Measurements from ENCODE around the gene DIABLO.
A peak's percentile ranks its signal among the peaks of the same experiment; 100 is the strongest.
"Not testable (repeated sequence)": the region's sequence is repeated elsewhere in the genome, so short reads cannot be mapped to it uniquely, and the experiment has no call there.

DIABLO gene

DNA sequence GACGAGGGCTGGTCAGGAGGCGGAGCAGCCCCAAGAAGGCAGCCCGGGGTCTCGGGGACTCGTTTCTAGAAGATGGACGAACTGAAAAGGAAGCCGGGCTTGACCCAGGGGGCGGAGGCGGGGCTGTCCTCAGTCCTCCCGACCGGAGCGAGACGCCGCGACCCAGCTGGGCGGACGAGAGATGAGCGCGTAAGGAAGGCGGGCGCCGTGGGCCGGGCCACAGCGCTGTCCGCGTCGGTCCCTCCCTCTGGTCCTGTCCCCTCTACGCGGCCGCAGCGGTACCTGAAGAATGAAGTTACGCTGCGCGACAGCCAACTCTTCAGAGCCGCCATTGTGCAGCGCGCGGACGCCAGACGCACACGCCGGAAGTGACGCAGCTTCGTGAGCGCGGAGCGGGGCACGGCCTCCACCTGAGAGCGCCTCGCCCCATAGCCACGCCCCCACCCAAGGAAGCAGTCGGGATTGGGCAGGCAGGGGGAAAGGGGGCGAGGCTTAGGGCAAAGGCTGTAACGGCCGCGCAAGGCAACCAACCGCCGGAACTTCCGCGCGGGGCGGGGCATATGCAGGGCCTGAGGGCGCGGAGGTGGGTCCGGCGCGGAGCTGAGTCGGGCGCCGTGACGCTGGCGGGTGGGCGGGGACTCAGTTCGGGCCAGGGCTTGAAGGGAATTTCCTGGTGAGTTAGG is at the start of gene DIABLO:
Gene DIABLO (minus strand): TSS at position 370 of the 683 bp plus-strand sequence. CDS start 38 bp downstream, at position 332.
- H3K27me3 Mint-ChIP-seq: no peaks in the 10 kb centered on the region
- peaks cover 42% of the 10 kb centered on the region for H3K4me1 Mint-ChIP-seq
- peak; percentile 100 for DNase-seq
- H3K27ac Mint-ChIP-seq: peak within 1 kb of the TSS; percentile 94
- peaks cover 21% of the 10 kb centered on the region for H3K36me3 Mint-ChIP-seq
- no peaks in the 10 kb centered on the region for H3K9me3 Mint-ChIP-seq
- peak within 1 kb of the TSS; percentile 84 for H3K4me3 Mint-ChIP-seq
- CTCF ChIA-PET: interaction anchor here (1.1 to 1.4 kb wide), 2 partner anchors 41 kb away, joined by 4 to 5 read pairs; partner anchors contain the start of gene VPS33A

DNA sequence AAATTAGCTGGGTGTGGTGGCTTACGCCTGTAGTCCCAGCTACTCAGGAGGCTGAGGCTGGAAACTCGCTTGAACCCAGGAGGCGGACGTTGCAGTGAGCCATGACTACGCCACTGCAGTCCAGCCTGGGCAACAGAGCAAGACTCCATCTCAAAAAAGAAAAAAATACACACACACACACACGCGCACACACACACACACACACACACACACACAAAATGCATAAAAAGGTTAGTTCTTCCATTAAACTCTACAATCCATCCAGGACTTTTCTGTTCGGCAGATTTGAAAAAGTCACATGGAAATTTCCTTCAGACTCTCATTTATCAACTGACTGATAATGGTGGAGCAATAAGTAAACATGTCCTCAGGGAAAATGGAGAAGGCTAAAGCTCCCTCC is 49.6 kb upstream of the DIABLO start:
- H3K9me3 Mint-ChIP-seq: no peaks in the 10 kb centered on the region
- H3K27ac Mint-ChIP-seq: no peak overlapping the region
- no peak overlapping the region for H3K4me3 Mint-ChIP-seq
- CTCF ChIA-PET: interaction anchor here (0.9 kb wide), 1 partner anchor 81 kb away, joined by 3 read pairs; no protein-coding TSS in a partner anchor
- H3K27me3 Mint-ChIP-seq: no peaks in the 10 kb centered on the region
- peaks cover 28% of the 10 kb centered on the region for H3K36me3 Mint-ChIP-seq
- no peak for DNase-seq
- no peaks in the 10 kb centered on the region for H3K4me1 Mint-ChIP-seq

DNA sequence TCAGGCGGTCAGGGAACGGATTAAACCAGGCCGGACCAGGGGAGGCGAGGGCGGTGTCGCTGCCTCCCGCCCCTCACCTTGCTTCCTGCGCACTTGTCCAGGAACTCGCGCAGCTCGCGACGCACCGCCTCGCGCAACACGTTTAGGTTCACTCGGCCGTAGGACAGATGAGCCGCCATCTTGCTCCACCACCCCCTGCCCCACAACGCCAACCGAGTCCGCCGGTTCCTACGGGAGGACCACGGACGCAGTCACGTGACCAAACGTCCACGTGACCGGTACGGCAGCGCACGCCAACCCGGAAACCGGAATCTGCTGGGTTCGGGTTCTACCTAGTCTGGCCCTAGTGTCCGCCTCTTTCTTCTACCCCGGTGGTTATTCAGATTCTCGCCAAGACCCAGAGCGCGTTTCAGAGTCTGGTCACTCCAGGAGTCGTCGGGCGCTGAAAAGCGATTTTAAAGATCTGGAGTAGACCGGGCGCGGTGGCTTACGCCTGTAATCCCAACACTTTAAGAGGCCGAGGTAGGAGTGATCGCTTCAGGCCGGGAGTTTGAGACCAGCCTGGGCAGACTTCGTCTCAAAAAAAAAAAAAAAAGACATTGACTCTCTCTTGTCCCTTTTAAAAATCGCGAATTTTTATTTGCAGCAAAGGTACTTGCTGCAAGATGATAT is 40.5 kb upstream of the DIABLO start, which contains the start of gene VPS33A:
Gene VPS33A (minus strand): TSS at position 265 of the 672 bp plus-strand sequence. CDS start 86 bp downstream, at position 179.
- H3K4me1 Mint-ChIP-seq: peaks cover 27% of the 10 kb centered on the region
- peak; percentile 96 for DNase-seq
- H3K9me3 Mint-ChIP-seq: no peaks in the 10 kb centered on the region
- H3K27ac Mint-ChIP-seq: peak within 1 kb of the TSS; percentile 99
- CTCF ChIA-PET: interaction anchor here (0.6 to 2.0 kb wide), 11 partner anchors 12 to 231 kb away, joined by 3 to 6 read pairs (median 4); partner anchors contain the start of gene DIABLO
- peaks cover 14% of the 10 kb centered on the region for H3K36me3 Mint-ChIP-seq
- peaks cover 7% of the 10 kb centered on the region for H3K27me3 Mint-ChIP-seq
- H3K4me3 Mint-ChIP-seq: peak within 1 kb of the TSS; percentile 95

DNA sequence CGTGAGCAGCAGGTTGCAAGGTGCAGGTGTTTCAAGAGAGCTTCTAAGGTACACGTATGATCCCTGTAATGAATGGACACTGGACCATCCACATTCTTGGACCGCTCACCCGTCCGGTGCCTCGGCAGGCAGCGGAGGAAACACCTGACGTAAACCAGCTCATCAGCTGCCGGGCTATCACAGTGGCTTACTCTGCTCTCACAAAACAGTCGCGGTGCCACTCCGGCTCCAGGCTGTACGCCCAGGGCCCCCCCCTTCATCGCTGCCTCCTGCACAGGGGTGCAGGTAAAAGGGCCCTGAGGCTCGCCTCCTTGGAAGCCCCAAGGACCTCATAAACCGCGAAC is 40.0 kb upstream of the DIABLO start:
- Mint-ChIP-seq H3K4me3 (peak overlapping the region; percentile 95), H3K36me3 (peaks cover 18% of the 10 kb centered on the region), H3K9me3 (no peaks in the 10 kb centered on the region), H3K27me3 (peaks cover 7% of the 10 kb centered on the region), H3K27ac (peak overlapping the region; percentile 99), H3K4me1 (peaks cover 27% of the 10 kb centered on the region)
- no peak for DNase-seq
- CTCF ChIA-PET: interaction anchor here (0.7 to 2.0 kb wide), 5 partner anchors 21 to 173 kb away, joined by 3 to 4 read pairs (median 4); no protein-coding TSS in a partner anchor

DNA sequence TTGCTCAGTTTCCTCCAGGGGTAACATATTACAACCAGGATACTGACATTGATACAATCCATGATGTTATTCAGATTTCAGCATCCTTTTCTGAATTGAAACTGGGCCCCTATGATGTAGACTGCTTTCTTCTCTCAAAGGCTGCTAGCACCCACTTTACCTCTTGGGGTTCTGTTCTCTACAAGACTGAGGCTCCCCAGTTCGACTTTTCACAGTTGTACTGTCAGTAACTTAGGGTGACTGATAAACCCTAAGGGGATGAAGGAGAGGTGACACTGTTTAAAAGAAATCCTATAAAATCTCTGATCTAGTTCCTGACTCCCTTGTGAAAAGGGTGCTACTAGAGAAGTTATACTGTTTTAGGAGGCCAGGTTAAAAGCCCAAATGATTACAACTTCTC is 39.6 kb upstream of the DIABLO start:
- CTCF ChIA-PET: interaction anchor here (0.6 to 1.3 kb wide), 4 partner anchors 21 to 557 kb away, joined by 3 to 4 read pairs (median 4); no protein-coding TSS in a partner anchor
- no peaks in the 10 kb centered on the region for H3K9me3 Mint-ChIP-seq
- peaks cover 7% of the 10 kb centered on the region for H3K27me3 Mint-ChIP-seq
- H3K36me3 Mint-ChIP-seq: peaks cover 21% of the 10 kb centered on the region
- H3K4me3 Mint-ChIP-seq: peak overlapping the region; percentile 95
- peaks cover 27% of the 10 kb centered on the region for H3K4me1 Mint-ChIP-seq
- DNase-seq: peak; percentile 30
- peak overlapping the region; percentile 99 for H3K27ac Mint-ChIP-seq

- not testable (repeated sequence) for H3K9me3 Mint-ChIP-seq, H3K4me3 Mint-ChIP-seq, H3K27me3 Mint-ChIP-seq, H3K27ac Mint-ChIP-seq, DNase-seq
- CTCF ChIA-PET: interaction anchor here (0.6 kb wide), 1 partner anchor 367 kb away, joined by 3 read pairs; no protein-coding TSS in a partner anchor
- Mint-ChIP-seq H3K36me3 (peaks cover 44% of the 10 kb centered on the region), H3K4me1 (peaks cover 15% of the 10 kb centered on the region)
Observed at GRCh38 chr12:122260735-122261134, 34.9 kb upstream of the DIABLO start.

GRCh38 chr12:122258939-122259338 is 33.1 kb upstream of the DIABLO start:
- H3K27me3 Mint-ChIP-seq, H3K27ac Mint-ChIP-seq, H3K9me3 Mint-ChIP-seq, DNase-seq, H3K4me3 Mint-ChIP-seq, CTCF ChIA-PET, H3K4me1 Mint-ChIP-seq: not testable (repeated sequence)
- H3K36me3 Mint-ChIP-seq: peaks cover 48% of the 10 kb centered on the region

GRCh38 chr12:122258462-122258861 is 32.6 kb upstream of the DIABLO start:
- H3K27ac Mint-ChIP-seq, H3K9me3 Mint-ChIP-seq, H3K27me3 Mint-ChIP-seq, H3K4me3 Mint-ChIP-seq, CTCF ChIA-PET, DNase-seq, H3K4me1 Mint-ChIP-seq: not testable (repeated sequence)
- peaks cover 47% of the 10 kb centered on the region for H3K36me3 Mint-ChIP-seq

GRCh38 chr12:122250536-122250935 is 24.7 kb upstream of the DIABLO start:
- H3K27ac Mint-ChIP-seq: no peak overlapping the region
- H3K4me3 Mint-ChIP-seq: no peak overlapping the region
- peaks cover 22% of the 10 kb centered on the region for H3K36me3 Mint-ChIP-seq
- H3K9me3 Mint-ChIP-seq: no peaks in the 10 kb centered on the region
- H3K27me3 Mint-ChIP-seq: no peaks in the 10 kb centered on the region
- CTCF ChIA-PET: no interaction called here
- no peak for DNase-seq
- H3K4me1 Mint-ChIP-seq: peaks cover 5% of the 10 kb centered on the region

DNA sequence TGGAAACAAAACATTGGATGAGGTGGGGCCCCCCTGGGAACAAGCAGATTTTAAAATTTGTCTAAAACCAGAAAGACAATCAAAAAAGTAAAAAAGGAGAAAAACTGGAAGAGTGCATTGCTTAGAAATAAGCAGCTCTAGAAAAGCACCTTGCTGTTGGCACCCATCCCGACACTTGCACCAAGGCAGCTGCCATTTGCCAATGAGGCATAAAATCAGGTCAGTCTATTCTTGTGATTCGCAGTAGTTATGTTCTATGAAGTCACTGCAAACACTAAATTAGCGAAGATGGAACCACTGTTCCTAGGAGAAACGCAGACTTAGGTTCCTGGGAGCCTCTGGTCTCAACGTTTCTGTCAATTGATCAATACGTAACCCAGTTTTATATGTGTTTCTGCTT is 24.2 kb upstream of the DIABLO start:
- Mint-ChIP-seq H3K27me3 (no peaks in the 10 kb centered on the region), H3K27ac (no peak overlapping the region), H3K9me3 (no peaks in the 10 kb centered on the region), H3K4me1 (peaks cover 8% of the 10 kb centered on the region), H3K36me3 (peaks cover 20% of the 10 kb centered on the region), H3K4me3 (no peak overlapping the region)
- CTCF ChIA-PET: no interaction called here
- DNase-seq: no peak

DNA sequence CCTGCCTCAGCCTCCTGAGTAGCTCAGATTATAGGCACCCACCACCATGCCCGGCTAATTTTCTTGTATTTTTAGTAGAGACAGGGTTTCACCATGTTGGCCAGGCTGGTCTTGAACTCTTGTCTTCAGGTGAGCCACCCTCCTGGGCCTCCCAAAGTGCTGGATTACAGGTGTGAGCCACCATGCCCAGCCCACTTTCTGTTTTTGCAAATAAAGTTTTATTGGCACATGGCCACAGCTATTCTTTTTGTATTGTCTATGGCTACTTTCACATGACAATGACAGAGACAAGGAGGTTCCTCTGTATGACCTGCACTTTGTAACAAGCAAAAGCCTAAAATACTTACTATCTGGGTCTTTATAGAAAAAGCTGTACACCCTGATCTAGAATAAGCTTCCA is 19.7 kb upstream of the DIABLO start:
- Mint-ChIP-seq H3K4me1 (peaks cover 26% of the 10 kb centered on the region), H3K36me3 (peaks cover 28% of the 10 kb centered on the region), H3K4me3 (peak overlapping the region; percentile 43), H3K27ac (peak overlapping the region; percentile 96), H3K27me3 (no peaks in the 10 kb centered on the region), H3K9me3 (no peaks in the 10 kb centered on the region)
- no peak for DNase-seq
- CTCF ChIA-PET: interaction anchor here (0.5 to 1.3 kb wide), 5 partner anchors 20 to 123 kb away, joined by 3 to 4 read pairs (median 3); no protein-coding TSS in a partner anchor

DNA sequence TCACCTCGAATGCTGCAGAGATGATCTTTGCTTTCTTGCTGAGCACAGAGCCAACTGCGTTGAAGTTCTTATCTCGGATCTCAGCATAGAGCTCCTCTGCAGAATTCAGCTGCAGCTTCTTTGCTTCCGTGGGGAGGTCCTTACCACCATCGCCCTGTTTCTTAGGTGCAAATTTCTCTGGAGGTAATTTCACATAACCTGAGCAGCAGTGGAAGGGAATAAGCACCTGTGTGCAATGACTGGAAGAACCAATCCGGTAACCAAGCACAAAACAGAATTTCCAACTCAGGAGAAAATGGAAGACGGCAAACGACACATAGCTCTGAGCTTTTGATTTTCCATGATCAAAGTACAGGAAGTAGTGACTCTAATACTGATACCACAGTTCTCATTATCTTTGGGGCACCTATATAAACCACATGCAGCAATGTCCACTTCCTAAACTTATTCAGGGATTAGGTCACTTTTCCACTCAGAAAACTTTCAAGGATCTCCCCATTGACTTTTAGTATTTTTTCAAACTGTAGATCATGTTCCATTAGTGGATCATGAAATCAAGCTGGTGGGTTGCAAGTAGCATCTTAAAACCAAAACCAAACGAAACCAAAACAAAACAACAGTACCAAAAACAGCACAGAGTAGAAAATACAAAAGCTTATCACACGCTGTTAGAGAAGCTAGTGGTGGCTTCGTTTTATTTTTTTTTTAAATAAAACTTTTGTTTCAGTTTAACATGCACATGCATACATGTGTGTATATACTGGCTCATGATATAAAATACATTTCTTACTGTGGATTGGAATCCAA is 18.9 kb upstream of the DIABLO start:
- Mint-ChIP-seq H3K4me1 (peaks cover 26% of the 10 kb centered on the region), H3K9me3 (no peaks in the 10 kb centered on the region), H3K27ac (peak overlapping the region; percentile 96), H3K36me3 (peaks cover 28% of the 10 kb centered on the region), H3K27me3 (no peaks in the 10 kb centered on the region), H3K4me3 (peak overlapping the region; percentile 73)
- DNase-seq: peak; percentile 30
- CTCF ChIA-PET: interaction anchor here (0.5 to 1.4 kb wide), 6 partner anchors 14 to 124 kb away, joined by 3 to 6 read pairs (median 4); no protein-coding TSS in a partner anchor

GRCh38 chr12:122243965-122244364 is 18.1 kb upstream of the DIABLO start:
- CTCF ChIA-PET: interaction anchor here (1.3 to 1.4 kb wide), 4 partner anchors 13 to 23 kb away, joined by 4 to 6 read pairs (median 4); no protein-coding TSS in a partner anchor
- H3K27me3 Mint-ChIP-seq: no peaks in the 10 kb centered on the region
- H3K9me3 Mint-ChIP-seq: no peaks in the 10 kb centered on the region
- peak overlapping the region; percentile 73 for H3K4me3 Mint-ChIP-seq
- H3K27ac Mint-ChIP-seq: peak overlapping the region; percentile 96
- H3K36me3 Mint-ChIP-seq: peaks cover 24% of the 10 kb centered on the region
- peak; percentile 30 for DNase-seq
- peaks cover 26% of the 10 kb centered on the region for H3K4me1 Mint-ChIP-seq

- Mint-ChIP-seq H3K36me3 (peaks cover 28% of the 10 kb centered on the region), H3K4me1 (peaks cover 6% of the 10 kb centered on the region), H3K27ac (no peak overlapping the region), H3K27me3 (no peaks in the 10 kb centered on the region), H3K9me3 (no peaks in the 10 kb centered on the region), H3K4me3 (no peak overlapping the region)
- CTCF ChIA-PET: no interaction called here
- DNase-seq: no peak
Observed at GRCh38 chr12:122238861-122239260, 13.0 kb upstream of the DIABLO start.
